H9 (cell line): Measurements from ENCODE around the gene USP9Y. TPM values are rescaled to one million over a fixed set of nuclear protein-coding genes. Genes with fewer than 3 reads are reported as not detected.

Experiments used
- DNase-seq: peaks from one replicate; pipeline ENCODE4 v3.0.0-alpha.2; 2017
- H2AFZ ChIP-seq: one replicate; pipeline ENCODE4 v1.6.1; 2013; ENCODE audit warnings: mild to moderate bottlenecking, low read length, control low read depth, moderate library complexity
- H2AK5ac ChIP-seq: 2 replicates; pipeline ENCODE4 v1.6.1; 2013; ENCODE audit warnings: low read length, control low read depth, mixed read lengths; ENCODE audit not compliant: insufficient read length
- H2BK120ac ChIP-seq: one replicate; pipeline ENCODE4 v1.6.1; 2013; ENCODE audit warnings: low read depth, mild to moderate bottlenecking, low read length, control low read depth, inconsistent platforms; ENCODE audit not compliant: poor library complexity, severe bottlenecking
- H2BK12ac ChIP-seq: 2 replicates; pipeline ENCODE4 v1.6.1; 2013; ENCODE audit warnings: low read length, control low read depth, mixed read lengths, low read depth; ENCODE audit not compliant: insufficient read length
- H2BK15ac ChIP-seq: 2 replicates; pipeline ENCODE4 v1.6.1; 2013; ENCODE audit warnings: low read depth, low read length, control low read depth
- H2BK20ac ChIP-seq: one replicate; pipeline ENCODE4 v1.6.1; 2013; ENCODE audit warnings: low read depth, mild to moderate bottlenecking, low read length, control low read depth, inconsistent platforms; ENCODE audit not compliant: poor library complexity, severe bottlenecking
- H2BK5ac ChIP-seq: 2 replicates; pipeline ENCODE4 v1.6.1; 2013; ENCODE audit warnings: low read length, control low read depth, mixed read lengths; ENCODE audit not compliant: insufficient read length
- H3K14ac ChIP-seq: 2 replicates; pipeline ENCODE4 v1.6.1; 2013; ENCODE audit warnings: low read length, control low read depth; ENCODE audit not compliant: insufficient read depth
- H3K18ac ChIP-seq: 2 replicates; pipeline ENCODE4 v1.6.1; 2013; ENCODE audit warnings: low read depth, mild to moderate bottlenecking, mixed read lengths, low read length, control low read depth; ENCODE audit not compliant: insufficient read length
- H3K23ac ChIP-seq: 2 replicates; pipeline ENCODE4 v1.6.1; 2013; ENCODE audit warnings: low read length, control low read depth, mixed read lengths, low read depth; ENCODE audit not compliant: insufficient read length
- H3K23me2 ChIP-seq: 2 replicates; pipeline ENCODE4 v1.6.1; 2013; ENCODE audit warnings: low read depth, mild to moderate bottlenecking, mixed read lengths, low read length, control low read depth; ENCODE audit not compliant: insufficient read length, poor library complexity, severe bottlenecking
- H3K27ac ChIP-seq: 2 replicates; pipeline ENCODE4 v1.5.1; 2013; ENCODE audit warnings: low read length, control low read depth, mixed read lengths, low read depth; ENCODE audit not compliant: insufficient read length
- H3K27me3 ChIP-seq: 2 replicates; pipeline ENCODE4 v1.6.1; 2013; ENCODE audit warnings: low read length, control low read depth, inconsistent platforms; ENCODE audit not compliant: insufficient read depth
- H3K4ac ChIP-seq: 2 replicates; pipeline ENCODE4 v1.6.1; 2013; ENCODE audit warnings: low read depth, mild to moderate bottlenecking, control low read depth, inconsistent platforms, low read length, moderate library complexity
- H3K4me1 ChIP-seq: 2 replicates; pipeline ENCODE4 v1.6.1; 2013; ENCODE audit warnings: low read length, control low read depth, inconsistent platforms; ENCODE audit not compliant: insufficient read depth
- H3K4me2 ChIP-seq: 2 replicates; pipeline ENCODE4 v1.6.1; 2013; ENCODE audit warnings: low read length, control low read depth, mixed read lengths; ENCODE audit not compliant: insufficient read length, insufficient read depth
- H3K56ac ChIP-seq: 2 replicates; pipeline ENCODE4 v1.6.1; 2013; ENCODE audit warnings: low read depth, mild to moderate bottlenecking, mixed read lengths, low read length, control low read depth; ENCODE audit not compliant: insufficient read length
- H3K79me1 ChIP-seq: 2 replicates; pipeline ENCODE4 v1.6.1; 2013; ENCODE audit warnings: low read depth, mild to moderate bottlenecking, moderate library complexity, low read length, control low read depth, inconsistent platforms; ENCODE audit not compliant: insufficient read depth, poor library complexity, severe bottlenecking
- H3K79me2 ChIP-seq: 2 replicates; pipeline ENCODE4 v1.6.1; 2013; ENCODE audit warnings: low read length, control low read depth, inconsistent platforms; ENCODE audit not compliant: insufficient read depth
- H3K9ac ChIP-seq: 2 replicates; pipeline ENCODE4 v1.6.1; 2013; ENCODE audit warnings: low read length, control low read depth, mixed read lengths; ENCODE audit not compliant: insufficient read length; ENCODE audit errors: extremely low read depth
- H3K9me3 ChIP-seq: one replicate; pipeline ENCODE4 v1.6.1; 2013; ENCODE audit warnings: low read depth, low read length, inconsistent platforms; ENCODE audit not compliant: control insufficient read depth
- H3T11ph ChIP-seq: one replicate; pipeline ENCODE4 v1.6.1; 2013; ENCODE audit warnings: mild to moderate bottlenecking, low read length, control low read depth, inconsistent platforms
- H4K20me1 ChIP-seq: one replicate; pipeline ENCODE4 v1.6.1; 2013; ENCODE audit not compliant: control insufficient read depth, insufficient read length, insufficient read depth
- H4K5ac ChIP-seq: 2 replicates; pipeline ENCODE4 v1.6.1; 2013; ENCODE audit warnings: low read depth, mild to moderate bottlenecking, mixed read lengths, low read length, control low read depth; ENCODE audit not compliant: insufficient read length
- H4K8ac ChIP-seq: replicated peaks from 2 replicates; pipeline ENCODE4 v1.6.1; 2013; ENCODE audit warnings: low read length, control low read depth, mixed read lengths, low read depth; ENCODE audit not compliant: insufficient read length
- H4K91ac ChIP-seq: 2 replicates; pipeline ENCODE4 v1.6.1; 2013; ENCODE audit warnings: low read depth, mild to moderate bottlenecking, moderate library complexity, mixed read lengths, low read length, control low read depth; ENCODE audit not compliant: insufficient read length
- H3K27ac Mint-ChIP-seq, 3 experiments: 2 replicates in 2 of 3; 3 replicates in 1 of 3; pipeline ENCODE4 v1.8.0; 2020 to 2021; ENCODE audit warnings: mixed read lengths in 3 of 3, mild to moderate bottlenecking in 1 of 3, moderate library complexity in 1 of 3
- H3K27me3 Mint-ChIP-seq: 2 replicates; pipeline ENCODE4 v1.8.0; 2021; ENCODE audit warnings: low read depth, mild to moderate bottlenecking, moderate library complexity, mixed read lengths
- H3K36me3 Mint-ChIP-seq, 3 experiments: 2 replicates in 2 of 3; 3 replicates in 1 of 3; pipeline ENCODE4 v1.8.0; 2020 to 2021; ENCODE audit warnings: low read depth in 3 of 3, mixed read lengths in 3 of 3; ENCODE audit not compliant: insufficient read depth in 1 of 3
- H3K4me1 Mint-ChIP-seq, 2 experiments: 2 replicates each; pipeline ENCODE4 v1.8.0; 2020; ENCODE audit warnings: mixed read lengths in 2 of 2
- H3K4me3 Mint-ChIP-seq, 2 experiments: 2 replicates in 1 of 2; 3 replicates in 1 of 2; pipeline ENCODE4 v1.8.0; 2020 to 2021; ENCODE audit warnings: mild to moderate bottlenecking in 2 of 2, mixed read lengths in 2 of 2, moderate library complexity in 1 of 2
- H3K9me3 Mint-ChIP-seq, 2 experiments: 2 replicates in 1 of 2; 3 replicates in 1 of 2; pipeline ENCODE4 v1.8.0; 2020; ENCODE audit warnings: mild to moderate bottlenecking in 2 of 2, mixed read lengths in 2 of 2, moderate library complexity in 1 of 2
- CTCF ChIP-seq: fragments of 200-600 bp; sonication (generic); conservative IDR thresholded peaks from 3 replicates; pipeline ENCODE4 v1.8.0; 2021; ENCODE audit warnings: antibody characterized with exemption, mild to moderate bottlenecking
- WGBS: extraction: QIAGEN DNeasy Blood & Tissue Kit; methylation state at CpG from one replicate; pipeline ENCODE4 v1.1.7; 2013; ENCODE audit warnings: missing lambda C conversion rate, low lambda C conversion rate, mixed read lengths; ENCODE audit not compliant: insufficient read length; ENCODE audit errors: extremely low coverage; 5-methylcytosine and 5-hydroxymethylcytosine counted together
- total RNA-seq: library from RNA; stranded (reverse); gene quantifications from 2 replicates; pipeline ENCODE4 v1.2.1, GENCODE V29; 2021

The USP9Y gene
- total RNA-seq, 1 experiment from 2014 or later = not detected

- Histone ChIP-seq H3K18ac (no peak overlapping the region), H3K4me2 (no peak overlapping the region), H4K5ac (no peak overlapping the region), H3K4ac (no peak overlapping the region), H2AFZ (no peak overlapping the region), H4K91ac (no peak overlapping the region), H2BK120ac (no peak overlapping the region), H2BK20ac (no peak overlapping the region), H2BK12ac (no peak overlapping the region), H3K79me2 (no peaks in the 10 kb centered on the region), H3K27me3 (no peaks in the 10 kb centered on the region), H2BK5ac (no peak overlapping the region), H3K14ac (no peak overlapping the region), H4K8ac (no peak overlapping the region), H3K9me3 (no peaks in the 10 kb centered on the region), H3K23ac (no peak overlapping the region), H3T11ph (no peak overlapping the region), H3K9ac (no peak overlapping the region), H3K56ac (no peak overlapping the region), H3K23me2 (no peaks in the 10 kb centered on the region), H3K27ac (no peak overlapping the region), H3K79me1 (no peaks in the 10 kb centered on the region), H2BK15ac (no peak overlapping the region), H3K4me1 (no peaks in the 10 kb centered on the region), H2AK5ac (no peak overlapping the region), H4K20me1 (no peaks in the 10 kb centered on the region)
- WGBS = no CpG with 5 or more reads among the region's 19 CpGs
- no peak overlapping the region for H3K27ac Mint-ChIP-seq
- H3K9me3 Mint-ChIP-seq = no peaks in the 10 kb centered on the region
- DNase-seq = no peak
- no peaks in the 10 kb centered on the region for H3K36me3 Mint-ChIP-seq
- TF ChIP-seq CTCF = no peak
- H3K4me3 Mint-ChIP-seq = no peak overlapping the region
- H3K27me3 Mint-ChIP-seq = no peaks in the 10 kb centered on the region
- H3K4me1 Mint-ChIP-seq = no peaks in the 10 kb centered on the region
These were observed 204.5 kb downstream of the USP9Y start for GRCh38 chrY:12905517-12905872.
